Measurements from ENCODE around the gene RASGRF2.

Gene RASGRF2

DNA sequence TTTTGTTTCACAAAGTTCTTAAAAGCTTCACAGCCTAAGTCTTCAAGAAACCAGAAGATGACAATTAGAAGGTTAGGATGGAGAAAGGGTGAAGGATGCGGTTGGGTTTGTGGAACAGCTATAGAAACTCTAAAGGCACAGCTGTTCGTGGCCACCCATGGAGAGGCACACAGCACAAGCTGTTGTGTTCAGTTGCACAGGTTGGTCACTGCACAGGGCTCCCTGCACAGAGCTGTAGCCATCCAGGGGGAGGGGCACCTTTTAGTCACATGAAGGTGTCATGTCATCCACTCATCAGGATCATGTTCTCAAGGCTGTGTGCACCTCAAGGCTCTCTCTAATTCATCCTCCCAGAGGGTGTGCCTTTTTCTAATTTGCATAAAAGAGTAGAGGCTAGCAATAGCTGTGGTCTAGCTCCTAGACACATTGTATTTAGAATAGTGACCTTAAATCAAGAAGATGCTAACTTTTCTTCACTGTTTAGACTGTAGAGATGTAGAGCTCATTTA, 5.0 kb upstream of the RASGRF2 start:
- DNase-seq (ENCODE audit: low read depth in 2 of 2): no peak

DNA sequence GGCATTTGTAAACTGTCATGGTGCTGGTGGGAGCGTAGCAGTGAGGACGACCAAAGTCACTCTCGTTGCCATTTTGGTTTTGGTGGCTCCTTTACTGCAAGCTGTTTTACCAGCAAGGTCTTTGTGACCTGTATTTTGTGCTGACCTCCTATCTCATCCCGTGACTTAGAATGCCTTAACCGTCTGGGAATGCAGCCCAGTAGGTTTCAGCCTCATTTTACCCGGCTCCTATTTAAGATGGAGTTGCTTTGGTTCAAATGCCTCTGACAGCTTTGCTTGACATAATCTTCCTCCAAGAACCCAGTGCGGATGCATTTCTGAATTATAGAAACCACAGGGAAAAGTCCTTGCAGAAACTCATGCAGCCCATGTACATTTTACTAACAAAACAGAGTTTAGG, 3.9 kb upstream of the RASGRF2 start:
- no peak for DNase-seq (ENCODE audit: low read depth in 2 of 2)

DNA sequence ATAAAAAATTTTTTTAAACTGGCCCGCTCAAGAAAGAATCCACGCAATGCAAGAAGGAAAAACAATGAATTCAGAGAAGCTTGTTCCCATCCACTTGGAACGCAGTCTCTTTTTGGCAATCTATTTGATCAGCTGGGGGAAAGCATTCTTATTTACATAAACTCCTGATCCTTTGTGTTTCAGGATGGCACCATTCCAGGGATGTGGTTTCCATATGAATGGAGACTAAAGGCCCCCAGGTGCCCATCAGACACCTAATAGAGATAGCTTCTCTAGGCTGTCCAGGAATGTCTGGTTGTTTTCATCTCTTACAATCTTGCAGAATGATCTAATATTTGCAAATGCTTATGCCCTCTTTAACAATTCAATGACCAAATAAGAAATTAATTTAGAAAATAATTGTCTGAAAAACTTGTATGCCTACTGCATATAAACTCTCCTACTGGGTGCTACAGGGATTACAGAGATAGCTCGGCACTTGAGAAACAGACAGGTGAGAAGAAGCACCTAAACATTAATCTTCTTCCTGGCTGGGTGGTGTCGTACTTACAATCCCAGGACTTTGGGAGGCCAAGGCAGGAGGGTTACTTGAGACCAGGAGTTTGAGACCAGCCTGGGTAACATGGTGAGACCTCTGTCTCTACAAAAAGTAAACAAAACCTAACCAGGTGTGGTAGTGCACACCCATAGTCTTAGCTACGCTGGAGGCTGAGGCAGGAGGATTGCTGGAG, 3.0 kb upstream of the RASGRF2 start:
- no peak for DNase-seq (ENCODE audit: low read depth in 2 of 2)

DNA sequence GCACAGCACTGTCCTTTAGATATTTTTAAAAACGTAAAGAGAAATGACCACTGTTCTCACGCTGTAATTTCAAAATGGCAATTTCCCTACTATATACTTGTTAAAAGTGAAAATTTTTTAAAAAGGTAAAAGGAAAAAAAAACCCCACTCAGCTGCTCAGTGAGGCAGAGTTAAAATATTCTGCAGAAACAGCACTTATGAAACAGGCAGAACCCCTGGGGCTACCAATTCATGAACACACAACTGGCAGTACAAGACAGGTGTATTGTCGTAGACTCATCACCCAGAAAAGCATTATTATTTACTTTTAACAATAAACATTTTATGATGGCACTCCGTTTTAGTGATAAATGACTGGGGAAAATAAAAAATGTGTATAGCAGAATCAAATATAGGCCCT, 1.5 kb upstream of the RASGRF2 start:
- no peak for DNase-seq (ENCODE audit: low read depth in 2 of 2)

DNA sequence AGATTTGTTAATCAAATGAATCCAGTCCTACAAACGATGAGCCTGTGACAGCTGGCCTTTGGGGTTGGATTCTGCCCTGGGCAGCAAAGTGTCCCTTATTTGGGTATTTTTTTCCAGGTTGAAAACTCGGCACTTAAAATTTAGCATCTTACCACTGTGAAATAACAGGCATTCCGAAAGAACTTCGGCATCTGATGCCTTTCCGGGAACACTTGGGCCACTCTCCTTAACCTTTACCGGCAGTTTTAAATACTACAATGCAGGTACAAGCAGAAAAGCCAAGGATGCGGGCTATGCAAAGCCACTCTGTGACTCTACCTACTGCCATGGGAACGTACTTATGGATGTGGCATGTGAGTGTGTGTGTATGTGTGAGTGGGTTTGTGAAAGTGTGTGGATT, 1.0 kb upstream of the RASGRF2 start:
- DNase-seq (ENCODE audit: low read depth in 2 of 2): no peak

DNA sequence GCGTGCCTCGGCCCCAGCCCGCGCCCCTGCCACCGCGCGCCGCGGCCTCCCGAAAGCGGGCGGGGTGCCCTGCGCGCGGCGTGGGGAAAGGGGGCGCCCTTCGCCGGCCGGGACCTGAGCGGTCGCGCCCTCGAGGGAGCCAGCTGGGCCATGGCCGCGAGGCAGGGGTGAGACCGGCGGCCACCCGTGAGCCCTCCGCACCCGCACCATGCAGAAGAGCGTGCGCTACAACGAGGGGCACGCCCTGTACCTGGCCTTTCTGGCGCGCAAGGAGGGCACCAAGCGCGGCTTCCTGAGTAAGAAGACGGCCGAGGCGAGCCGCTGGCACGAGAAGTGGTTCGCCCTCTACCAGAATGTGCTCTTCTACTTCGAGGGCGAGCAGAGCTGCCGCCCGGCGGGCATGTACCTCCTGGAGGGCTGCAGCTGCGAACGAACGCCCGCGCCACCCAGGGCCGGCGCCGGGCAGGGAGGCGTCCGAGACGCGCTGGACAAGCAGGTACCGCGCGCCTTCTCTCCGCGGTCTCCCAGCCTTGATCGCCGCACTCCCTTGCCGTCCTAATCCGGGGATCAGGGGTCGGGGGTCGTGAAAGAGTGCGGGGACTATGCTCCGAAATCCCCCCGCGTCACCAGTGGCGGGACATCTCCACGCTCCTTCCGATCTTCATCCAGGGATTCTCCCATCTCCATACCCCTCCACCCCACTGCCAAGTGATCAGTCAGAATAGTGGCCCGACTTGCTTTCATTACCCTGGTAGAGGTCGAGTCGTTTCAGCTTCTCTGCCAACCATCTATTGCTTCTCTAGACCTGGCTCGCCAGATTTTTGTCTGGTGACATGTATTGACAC, 590 bp downstream of the RASGRF2 start:
- DNase-seq (ENCODE audit: low read depth in 2 of 2): peak in 1 of 2 donors; percentile 10

DNA sequence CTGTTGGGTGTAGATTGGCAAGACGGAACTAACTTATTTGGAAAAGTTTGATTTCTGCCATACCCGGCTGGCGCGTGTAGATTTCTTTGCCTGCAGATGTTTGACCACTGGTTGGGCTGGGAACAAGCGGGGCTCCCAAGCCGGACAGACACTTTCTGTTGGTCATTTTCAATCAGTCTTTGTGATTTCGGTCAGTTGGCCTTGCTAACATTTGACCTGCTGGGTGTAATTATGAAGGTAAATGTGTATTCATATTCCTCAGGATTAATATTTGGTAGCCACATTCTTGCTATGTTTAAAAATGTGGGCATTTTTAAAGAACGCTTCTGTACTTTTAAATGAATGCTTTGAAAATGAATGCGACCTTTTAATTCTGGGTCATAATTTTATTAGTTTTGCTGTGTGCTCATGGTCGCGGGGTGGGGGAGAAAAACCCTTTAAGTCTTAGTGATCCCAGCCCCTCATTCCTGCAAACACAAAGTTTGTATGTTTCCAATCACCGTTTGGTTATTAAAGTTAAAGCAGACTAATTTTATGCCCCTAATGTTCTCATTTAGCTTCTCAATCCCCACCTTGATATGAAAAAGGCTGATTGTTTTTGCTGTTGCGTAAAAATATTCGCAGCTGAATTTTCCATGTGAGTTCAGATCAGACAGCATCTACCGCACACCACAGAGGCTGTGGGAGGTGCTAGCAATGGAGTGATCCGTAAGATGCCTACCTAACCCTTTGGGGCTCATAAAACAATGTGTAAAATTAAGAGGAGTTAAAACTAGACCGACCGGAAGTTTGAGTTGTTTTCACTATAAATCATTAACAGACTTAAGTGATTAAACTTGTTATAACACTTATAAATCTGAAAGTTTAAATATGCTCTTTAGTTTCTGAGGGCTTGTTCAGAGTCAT, 1.5 kb downstream of the RASGRF2 start:
- peak in 1 of 2 donors; percentile 11 for DNase-seq (ENCODE audit: low read depth in 2 of 2)

DNA sequence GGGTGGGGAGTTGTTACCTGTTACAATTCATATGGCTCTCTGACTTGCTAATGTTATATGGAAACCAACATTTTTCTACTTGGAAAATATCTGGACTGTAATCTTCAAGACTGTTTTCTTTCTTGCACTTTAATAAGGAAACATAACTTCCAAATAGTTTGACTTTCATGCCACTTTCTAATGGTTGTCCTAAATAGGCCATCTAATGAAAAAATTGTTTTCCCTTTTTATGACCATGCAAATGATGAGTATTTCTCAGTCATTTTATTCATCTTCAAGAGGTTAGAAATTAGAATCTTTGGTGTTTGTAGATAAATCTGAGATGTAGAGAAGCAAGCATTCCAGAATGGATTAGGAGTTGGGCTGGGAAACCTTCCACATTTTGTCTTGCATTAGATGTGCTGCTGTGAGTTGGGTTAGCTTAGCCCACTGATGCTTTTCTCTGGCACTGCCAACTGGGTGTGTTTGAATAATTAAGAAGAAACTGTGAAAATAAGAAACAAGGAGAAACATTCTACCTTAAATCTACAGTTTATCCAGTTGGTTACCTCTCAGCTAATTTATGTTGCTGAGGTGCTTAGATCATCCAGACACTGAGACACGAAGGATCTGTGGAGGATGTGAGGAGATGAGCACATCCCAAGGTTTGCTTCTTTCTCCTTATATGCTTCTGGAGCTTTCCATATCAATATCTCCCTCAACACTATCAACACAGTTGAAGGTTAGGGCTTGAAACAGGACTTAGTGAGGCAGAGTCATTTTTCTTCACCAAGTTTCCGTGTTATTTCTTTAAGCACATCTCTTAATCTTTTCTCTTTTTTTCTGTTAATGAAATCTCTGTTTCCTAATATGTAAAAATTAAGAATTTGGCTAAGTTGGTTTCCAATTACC, 2.7 kb downstream of the RASGRF2 start:
- DNase-seq (ENCODE audit: low read depth in 2 of 2): no peak

DNA sequence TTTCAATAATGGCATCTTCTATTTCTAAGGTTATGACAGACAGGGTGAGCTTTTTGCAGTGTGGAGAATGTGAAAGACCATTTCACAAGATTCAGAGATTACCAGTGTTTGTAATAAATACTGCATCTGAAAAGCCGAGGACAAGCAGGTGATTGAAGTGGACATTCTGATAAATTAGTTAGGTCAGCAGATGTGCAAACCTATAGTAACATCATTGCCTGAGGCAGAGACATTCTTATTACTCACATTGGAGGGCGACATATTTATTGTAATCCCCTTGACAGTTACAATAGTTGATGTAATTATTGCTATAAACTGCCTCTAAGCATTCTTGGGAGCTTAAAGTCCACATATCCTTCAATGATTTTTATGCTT, 3.3 kb downstream of the RASGRF2 start:
- DNase-seq (ENCODE audit: low read depth in 2 of 2): no peak

DNA sequence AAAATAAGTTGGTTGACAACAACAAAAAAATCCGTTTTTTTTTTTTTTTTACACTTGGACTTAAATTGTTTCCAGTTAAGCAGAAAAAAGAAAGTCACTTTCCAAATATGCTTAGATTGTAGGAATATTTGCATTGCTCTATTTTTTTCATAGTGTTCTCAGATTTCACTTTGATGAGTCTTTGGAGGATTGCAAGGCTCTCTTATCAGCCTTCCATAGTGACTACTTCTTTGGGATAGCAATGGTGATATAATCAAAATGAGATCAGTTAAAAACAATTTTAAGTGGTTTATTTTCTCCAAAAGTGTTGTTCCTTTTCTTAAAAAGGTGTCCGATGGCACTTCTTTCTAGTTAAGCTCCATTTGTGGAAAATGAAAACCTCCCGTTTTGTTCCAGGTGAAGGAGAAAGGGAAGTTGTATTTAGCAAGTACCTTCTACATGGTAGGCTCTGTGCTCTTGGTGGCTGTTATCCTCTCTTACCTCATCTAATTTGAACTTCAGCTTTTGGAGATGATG, 3.9 kb downstream of the RASGRF2 start:
- no peak for DNase-seq (ENCODE audit: low read depth in 2 of 2)

DNA sequence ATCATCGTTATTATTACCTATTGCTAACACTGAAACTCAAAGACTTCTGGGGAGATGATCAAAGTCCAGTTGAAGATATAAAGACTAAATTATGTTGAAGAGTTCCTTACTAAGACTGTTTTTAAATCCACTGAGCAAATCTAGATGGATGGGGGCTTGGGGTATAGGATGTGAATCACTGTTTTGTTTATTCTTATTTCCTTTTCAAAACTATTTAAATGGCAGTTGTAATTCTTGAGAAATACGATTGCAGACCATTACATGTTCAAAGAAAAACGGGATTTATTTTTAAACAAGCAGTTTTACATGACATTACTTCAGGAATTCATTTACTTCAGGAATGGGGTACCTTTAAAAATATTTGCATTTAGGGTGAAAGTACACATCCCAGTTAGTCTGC, 4.3 kb downstream of the RASGRF2 start:
- DNase-seq (ENCODE audit: low read depth in 2 of 2): no peak

DNA sequence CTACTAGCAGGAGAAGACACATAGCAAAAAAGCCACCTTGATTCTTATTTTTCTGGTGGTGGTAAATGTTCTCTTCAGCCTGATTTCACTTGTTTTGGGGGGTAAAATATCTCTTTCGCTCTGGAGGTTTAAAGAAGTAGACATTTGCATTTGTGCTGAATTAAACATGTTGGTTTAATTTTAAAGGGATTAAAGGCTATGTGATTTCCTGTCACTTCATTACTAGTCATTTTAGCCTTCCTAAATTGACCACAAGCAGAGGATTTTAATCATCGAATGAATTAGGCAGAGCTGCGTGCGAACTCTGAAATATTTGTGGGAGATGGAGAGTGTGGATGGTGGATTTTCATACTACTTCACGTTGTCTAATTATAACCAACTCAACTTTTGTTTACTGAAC, 4.8 kb downstream of the RASGRF2 start:
- DNase-seq (ENCODE audit: low read depth in 2 of 2): no peak

DNA sequence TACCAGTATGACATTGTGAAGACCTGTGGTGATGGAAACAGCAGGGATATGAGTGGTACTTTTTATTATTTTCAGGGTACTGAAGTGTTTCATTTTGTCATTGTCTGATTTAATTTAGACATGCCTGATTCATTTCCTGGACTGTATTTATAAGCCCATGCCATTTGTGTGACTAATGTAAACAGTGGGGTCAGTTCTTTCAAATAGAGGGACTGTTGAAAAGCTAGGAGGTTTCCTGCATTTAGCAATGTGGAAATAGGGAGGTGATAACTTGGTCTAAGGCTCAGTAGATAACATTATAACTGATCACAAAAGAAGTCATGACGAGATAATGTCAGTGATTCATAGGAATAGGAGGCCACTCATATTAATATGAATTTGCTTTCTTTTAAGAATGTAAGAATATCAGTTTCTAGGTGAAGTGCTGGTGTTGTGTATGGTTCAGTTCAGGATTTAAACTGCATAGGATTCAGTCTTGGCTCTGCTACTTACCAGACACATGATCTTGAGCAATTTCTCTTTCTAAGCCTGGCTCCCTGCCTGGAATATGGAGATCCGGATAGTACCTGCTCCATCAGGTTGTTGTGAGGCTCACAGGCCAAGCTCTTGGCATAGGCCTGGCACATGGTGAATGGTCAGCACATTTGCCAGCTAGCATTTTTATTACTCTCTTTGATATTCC, 7.5 kb downstream of the RASGRF2 start:
- DNase-seq (ENCODE audit: low read depth in 2 of 2): no peak

DNA sequence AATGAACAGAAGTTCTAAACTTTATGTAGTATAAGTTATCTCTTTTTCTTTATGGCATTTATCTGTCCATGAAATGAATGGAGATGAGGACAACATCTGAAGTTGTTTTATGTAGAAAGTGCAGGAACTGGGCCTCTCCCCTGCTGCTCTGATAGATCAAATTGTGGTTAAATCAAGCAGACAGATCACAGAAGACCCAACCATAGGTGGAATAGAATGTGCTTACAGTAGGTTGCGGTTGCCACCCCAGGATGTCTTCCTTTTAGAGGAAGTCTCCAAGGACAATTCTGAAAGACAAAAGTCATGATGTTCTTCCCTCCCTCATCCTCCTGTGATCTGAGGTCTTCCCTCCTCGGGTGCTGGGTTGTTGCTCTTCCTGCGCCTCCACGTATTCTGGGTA, 12.9 kb downstream of the RASGRF2 start:
- DNase-seq (ENCODE audit: low read depth in 2 of 2): no peak

DNA sequence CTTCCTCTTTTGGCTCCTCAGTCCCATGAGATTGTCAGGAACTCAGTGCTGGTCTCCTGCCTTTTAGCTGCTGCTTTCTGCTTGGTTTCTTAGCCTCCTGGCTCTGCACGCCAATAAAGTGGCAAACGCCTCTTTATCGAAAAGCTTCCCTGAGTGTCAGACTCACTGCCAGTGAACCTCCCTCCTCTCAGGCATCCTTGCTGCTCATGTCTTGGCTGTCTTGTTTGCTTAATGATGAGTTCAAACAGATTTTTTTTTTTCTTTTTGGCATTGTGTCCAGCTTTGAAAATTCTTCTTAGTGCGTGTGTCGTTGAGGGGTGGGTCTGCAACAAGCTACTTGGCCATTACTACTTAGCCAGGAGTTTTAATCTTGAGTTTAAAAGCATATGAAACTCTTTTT, 14.9 kb downstream of the RASGRF2 start:
- DNase-seq (ENCODE audit: low read depth in 2 of 2): no peak

DNA sequence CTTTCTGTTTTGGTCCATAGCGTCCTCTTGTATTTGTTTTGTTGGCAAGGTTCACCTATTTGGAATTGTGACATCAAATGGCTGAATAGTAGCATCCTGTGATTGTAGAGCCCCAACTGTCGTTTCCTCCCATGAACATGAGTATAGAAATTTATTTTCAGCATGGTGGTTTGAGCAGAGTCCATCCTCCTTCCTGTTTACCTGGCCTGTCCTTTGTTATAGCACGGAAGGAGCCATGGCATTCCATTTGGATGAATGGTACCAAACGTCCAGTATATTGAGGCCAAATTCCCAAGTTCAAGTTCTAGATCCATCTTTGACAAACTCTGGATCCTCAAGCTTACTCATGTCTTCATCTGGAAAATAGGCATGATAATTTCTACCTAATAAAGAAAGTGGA, 16.8 kb downstream of the RASGRF2 start:
- no peak for DNase-seq (ENCODE audit: low read depth in 2 of 2)

DNA sequence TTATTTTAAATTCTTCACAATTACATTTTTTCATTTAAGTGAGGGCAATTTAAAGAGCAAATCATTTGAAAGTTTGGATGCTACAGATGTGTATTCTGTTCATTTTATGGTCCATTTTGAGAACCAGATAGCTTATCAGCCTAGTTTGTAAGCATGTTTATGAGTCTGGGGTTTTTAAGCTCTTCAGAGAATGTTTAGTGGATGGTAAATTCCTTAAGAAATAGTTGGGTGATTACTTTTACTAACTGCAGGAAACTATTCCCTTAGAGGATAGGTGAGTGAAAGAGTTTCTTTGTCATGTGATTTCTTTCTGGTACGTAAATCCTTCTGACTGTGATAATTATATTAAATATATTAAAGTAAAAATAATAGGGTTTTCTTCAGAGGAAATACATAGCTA, 17.6 kb downstream of the RASGRF2 start:
- DNase-seq (ENCODE audit: low read depth in 2 of 2): no peak

DNA sequence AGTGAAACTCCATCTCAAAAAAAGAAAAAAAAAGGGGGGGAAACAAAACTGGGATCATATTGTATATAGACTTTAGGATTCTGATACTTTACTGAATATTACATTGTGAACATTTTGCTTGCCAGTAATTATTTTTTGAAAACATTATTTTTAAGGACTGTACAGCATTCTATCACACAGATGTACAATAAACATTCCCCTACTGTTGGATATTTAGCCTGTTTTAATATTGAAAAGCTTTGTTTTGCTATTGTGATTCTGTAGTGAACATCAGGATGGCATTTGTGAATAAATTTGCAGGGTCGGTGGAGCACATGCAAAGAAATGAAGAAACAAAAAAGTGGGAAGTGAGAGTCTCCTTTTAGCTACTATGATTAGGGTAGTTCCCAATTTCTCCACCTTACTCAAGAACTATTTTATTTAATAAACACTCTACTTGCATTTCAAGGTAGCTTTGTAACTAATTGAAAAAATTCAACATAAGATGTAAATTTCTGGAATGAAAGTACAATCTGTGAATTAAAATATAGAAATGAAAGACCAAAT, 18.7 kb downstream of the RASGRF2 start:
- no peak for DNase-seq (ENCODE audit: low read depth in 2 of 2)

DNA sequence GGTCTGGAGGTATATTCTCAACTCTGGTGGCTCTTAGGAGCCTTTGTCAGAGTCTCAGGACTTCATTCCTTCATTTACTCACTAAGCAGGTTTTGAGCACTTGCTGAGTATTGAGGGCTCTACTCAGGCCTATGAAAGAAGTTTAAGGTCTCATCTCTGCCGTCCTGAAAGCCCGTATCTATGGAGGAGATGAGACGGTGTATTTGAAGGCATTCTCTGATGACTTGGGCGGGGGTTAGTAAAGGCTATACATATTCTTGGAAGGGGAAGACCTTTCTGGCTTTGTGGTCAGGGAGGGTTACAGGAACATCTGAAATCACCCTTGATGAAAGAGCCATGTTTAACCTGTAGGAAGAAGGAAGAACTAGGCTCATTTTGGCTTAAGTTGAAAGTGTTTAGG, 21.9 kb downstream of the RASGRF2 start:
- no peak for DNase-seq (ENCODE audit: low read depth in 2 of 2)

Data from stimulated activated CD4-positive, alpha-beta T cell treated with anti-CD3 and anti-CD28 coated beads, Interleukin-1b, Interleukin-23, amount 100 ng/mL, for 1 hour (primary cell).